H1 (cell line): Measurements from ENCODE around the gene AIF1.

Experiments
- CREB1 ChIP-seq: IDR thresholded peaks from 2 replicates; pipeline ENCODE4 v1.6.1; 2012; ENCODE audit warnings: inconsistent platforms
- EZH2 ChIP-seq: fragments of 200-600 bp; sonication (generic); IDR thresholded peaks from 2 replicates; pipeline ENCODE4 v1.7.1; 2012; ENCODE audit warnings: low read depth, mild to moderate bottlenecking, moderate library complexity, low read length, inconsistent platforms; ENCODE audit not compliant: severe bottlenecking
- HDAC6 ChIP-seq: IDR thresholded peaks from one replicate; pipeline ENCODE4 v1.7.1; 2012; ENCODE audit warnings: low read depth, mild to moderate bottlenecking, inconsistent platforms, low read length, moderate library complexity
- KDM1A ChIP-seq: fragments of 200-600, 300-600 bp; sonication (generic); IDR thresholded peaks from 2 replicates; pipeline ENCODE4 v1.7.1; 2016; ENCODE audit warnings: mild to moderate bottlenecking, low read length, borderline replicate concordance
- NANOG ChIP-seq: IDR thresholded peaks from 2 replicates; pipeline ENCODE4 v1.6.1; 2011; ENCODE audit warnings: low read length, low read depth, mild to moderate bottlenecking, inconsistent platforms; ENCODE audit not compliant: insufficient read depth, poor library complexity, severe bottlenecking
- NRF1 ChIP-seq: IDR thresholded peaks from 2 replicates; pipeline ENCODE4 v1.6.1; 2011; ENCODE audit warnings: mild to moderate bottlenecking, low read depth, low read length, improper control_type of control experiment
- POLR2A ChIP-seq, 2 experiments: IDR thresholded peaks; 1 replicate in 1 of 2; 2 replicates in 1 of 2; pipeline ENCODE4 v1.6.1; 2011; ENCODE audit warnings: low read depth in 2 of 2, low read length in 2 of 2, mild to moderate bottlenecking in 2 of 2; ENCODE audit errors: control extremely low read depth in 1 of 2
- POLR2AphosphoS5 ChIP-seq: IDR thresholded peaks from 2 replicates; pipeline ENCODE4 v1.6.1; 2011; ENCODE audit warnings: low read depth, low read length
- RXRA ChIP-seq: IDR thresholded peaks from 2 replicates; pipeline ENCODE4 v1.6.1; 2011; ENCODE audit warnings: low read depth, mild to moderate bottlenecking, low read length, moderate library complexity; ENCODE audit not compliant: insufficient read depth
- SRF ChIP-seq: IDR thresholded peaks from 2 replicates; pipeline ENCODE4 v1.6.1; 2011; ENCODE audit warnings: mild to moderate bottlenecking, low read depth, low read length, moderate library complexity
- ZNF274 ChIP-seq: IDR thresholded peaks from 2 replicates; pipeline ENCODE4 v1.7.0; 2012; ENCODE audit warnings: low read length, borderline replicate concordance; ENCODE audit errors: extremely low read depth
- TF ChIP-seq, protein P1 (sequence below), 3 experiments: IDR thresholded peaks; 1 replicate in 2 of 3; 2 replicates in 1 of 3; pipeline versions ENCODE4 v1.5.1 to v1.6.1; 2011; ENCODE audit warnings: low read length in 3 of 3, mild to moderate bottlenecking in 3 of 3, inconsistent platforms in 2 of 3, low read depth in 1 of 3, moderate library complexity in 1 of 3; ENCODE audit not compliant: insufficient read depth in 1 of 3; ENCODE audit errors: control extremely low read depth in 1 of 3
- TF ChIP-seq, protein P2 (sequence below): IDR thresholded peaks from 2 replicates; pipeline ENCODE4 v1.6.1; 2011; ENCODE audit warnings: low read depth, mild to moderate bottlenecking, low read length; ENCODE audit not compliant: insufficient read depth
- TF ChIP-seq, protein P3 (sequence below): IDR thresholded peaks from 2 replicates; pipeline ENCODE4 v1.6.1; 2012; ENCODE audit warnings: inconsistent platforms

DNA sequence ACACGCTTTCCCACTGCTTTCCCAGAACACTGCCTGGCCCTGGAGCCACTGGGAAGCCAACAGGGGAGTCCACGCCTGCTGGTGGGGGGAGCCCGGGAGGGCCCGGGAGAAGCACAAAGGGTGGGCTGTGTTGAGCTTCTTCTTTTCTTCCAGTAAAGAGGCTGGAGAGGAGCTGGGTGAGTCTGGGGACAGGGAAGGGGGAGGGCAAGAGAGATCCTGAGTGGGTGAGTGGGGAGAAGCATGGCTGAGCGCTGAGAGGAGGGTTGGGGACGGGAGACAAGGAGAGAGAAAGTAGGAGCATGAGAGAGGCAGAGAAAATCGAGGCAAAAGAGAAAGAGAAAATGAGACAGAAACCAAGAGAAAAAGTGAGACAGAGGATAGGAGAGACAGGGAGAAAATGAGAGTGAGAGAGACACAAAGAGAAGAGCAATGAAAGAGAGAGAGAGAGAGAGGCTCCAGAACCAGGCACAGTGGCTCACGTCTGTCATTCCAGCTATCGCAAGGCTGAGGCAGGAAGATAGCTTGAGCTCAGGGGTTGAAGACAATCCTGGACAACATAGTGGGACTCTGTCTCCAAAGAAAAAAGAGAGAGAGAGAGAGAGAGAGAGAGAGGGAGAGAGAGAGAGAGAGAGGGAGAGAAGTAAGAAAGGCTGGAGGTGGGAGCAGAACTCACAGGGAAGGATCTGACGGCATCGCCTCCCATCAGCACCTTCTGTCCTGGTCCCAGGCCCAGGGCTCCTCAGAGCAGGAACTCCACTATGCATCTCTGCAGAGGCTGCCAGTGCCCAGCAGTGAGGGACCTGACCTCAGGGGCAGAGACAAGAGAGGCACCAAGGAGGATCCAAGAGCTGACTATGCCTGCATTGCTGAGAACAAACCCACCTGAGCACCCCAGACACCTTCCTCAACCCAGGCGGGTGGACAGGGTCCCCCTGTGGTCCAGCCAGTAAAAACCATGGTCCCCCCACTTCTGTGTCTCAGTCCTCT, 26.9 kb upstream of the AIF1 start:
- no peak for TF ChIP-seq NRF1
- TF ChIP-seq KDM1A, result no peak
- TF ChIP-seq CREB1, result no peak
- no peak for TF ChIP-seq POLR2AphosphoS5
- TF ChIP-seq, protein P1, sequence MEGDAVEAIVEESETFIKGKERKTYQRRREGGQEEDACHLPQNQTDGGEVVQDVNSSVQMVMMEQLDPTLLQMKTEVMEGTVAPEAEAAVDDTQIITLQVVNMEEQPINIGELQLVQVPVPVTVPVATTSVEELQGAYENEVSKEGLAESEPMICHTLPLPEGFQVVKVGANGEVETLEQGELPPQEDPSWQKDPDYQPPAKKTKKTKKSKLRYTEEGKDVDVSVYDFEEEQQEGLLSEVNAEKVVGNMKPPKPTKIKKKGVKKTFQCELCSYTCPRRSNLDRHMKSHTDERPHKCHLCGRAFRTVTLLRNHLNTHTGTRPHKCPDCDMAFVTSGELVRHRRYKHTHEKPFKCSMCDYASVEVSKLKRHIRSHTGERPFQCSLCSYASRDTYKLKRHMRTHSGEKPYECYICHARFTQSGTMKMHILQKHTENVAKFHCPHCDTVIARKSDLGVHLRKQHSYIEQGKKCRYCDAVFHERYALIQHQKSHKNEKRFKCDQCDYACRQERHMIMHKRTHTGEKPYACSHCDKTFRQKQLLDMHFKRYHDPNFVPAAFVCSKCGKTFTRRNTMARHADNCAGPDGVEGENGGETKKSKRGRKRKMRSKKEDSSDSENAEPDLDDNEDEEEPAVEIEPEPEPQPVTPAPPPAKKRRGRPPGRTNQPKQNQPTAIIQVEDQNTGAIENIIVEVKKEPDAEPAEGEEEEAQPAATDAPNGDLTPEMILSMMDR (IDR thresholded peaks at IDR 0.05; ENCODE audit: control extremely low read depth in 1 of 3, insufficient read depth in 1 of 3, low read depth in 1 of 3, low read length in 3 of 3), result no peak
- no peak for TF ChIP-seq POLR2A (IDR thresholded peaks at IDR 0.05; ENCODE audit: control extremely low read depth in 1 of 2, low read depth in 2 of 2, low read length in 2 of 2)
- TF ChIP-seq, protein P2, sequence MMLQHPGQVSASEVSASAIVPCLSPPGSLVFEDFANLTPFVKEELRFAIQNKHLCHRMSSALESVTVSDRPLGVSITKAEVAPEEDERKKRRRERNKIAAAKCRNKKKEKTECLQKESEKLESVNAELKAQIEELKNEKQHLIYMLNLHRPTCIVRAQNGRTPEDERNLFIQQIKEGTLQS, result no peak
- TF ChIP-seq RXRA, result no peak
- TF ChIP-seq HDAC6, result no peak
- TF ChIP-seq EZH2, result no peak
- TF ChIP-seq, protein P3, sequence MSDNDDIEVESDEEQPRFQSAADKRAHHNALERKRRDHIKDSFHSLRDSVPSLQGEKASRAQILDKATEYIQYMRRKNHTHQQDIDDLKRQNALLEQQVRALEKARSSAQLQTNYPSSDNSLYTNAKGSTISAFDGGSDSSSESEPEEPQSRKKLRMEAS, result no peak
- TF ChIP-seq NANOG, result no peak
- no peak for TF ChIP-seq ZNF274
- no peak for TF ChIP-seq SRF
